NCI-H1694 (cell line): ENCODE measurements around the gene URGCP.
"Not testable (repeated sequence)": the region's sequence is repeated elsewhere in the genome, so short reads cannot be mapped to it uniquely, and the experiment has no call there.

Experiments used
- DNase-seq: peaks from one replicate; lab custom pipeline; 2025; lab: John Stamatoyannopoulos, UW

The URGCP gene

DNA sequence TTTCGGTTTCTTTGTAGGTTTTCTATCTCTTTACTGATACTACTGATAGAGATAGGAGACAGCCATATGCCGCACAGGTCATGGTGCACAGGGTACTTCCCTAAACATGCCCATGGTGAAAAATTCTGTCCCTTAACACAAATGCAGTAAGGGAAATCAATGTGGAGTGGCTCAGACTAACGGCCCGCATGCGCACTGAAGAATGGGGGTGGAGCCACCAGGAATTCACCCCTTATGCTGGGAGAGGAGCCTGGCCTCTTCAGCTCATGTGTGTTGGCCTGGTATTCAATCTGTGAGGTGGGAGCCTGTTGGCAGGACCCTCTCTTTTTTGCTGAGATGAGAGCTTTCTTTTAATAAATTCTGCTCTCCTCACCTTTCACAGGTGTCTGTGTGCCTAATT lies 8.4 kb upstream of the URGCP start:
- DNase-seq, result no peak

DNA sequence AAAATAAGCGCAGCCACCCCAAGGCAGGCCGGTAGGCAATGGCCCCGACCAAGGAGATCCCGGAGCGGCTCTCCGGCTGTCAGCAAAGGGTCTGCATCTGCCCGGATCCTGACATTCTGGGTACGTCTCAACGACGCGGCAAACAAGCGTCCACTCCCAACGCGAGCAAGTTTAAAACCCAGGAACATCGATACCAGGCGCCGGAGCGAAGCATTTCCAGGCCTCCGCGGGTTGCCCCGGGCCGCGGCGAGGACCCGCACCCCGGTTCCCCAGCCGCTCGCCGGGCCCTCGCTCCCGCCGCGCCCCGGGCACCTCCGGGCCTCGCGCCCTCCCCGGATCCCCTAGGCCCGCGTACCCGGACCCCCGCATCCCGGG lies 453 bp downstream of the URGCP start:
- no peak for DNase-seq

DNA sequence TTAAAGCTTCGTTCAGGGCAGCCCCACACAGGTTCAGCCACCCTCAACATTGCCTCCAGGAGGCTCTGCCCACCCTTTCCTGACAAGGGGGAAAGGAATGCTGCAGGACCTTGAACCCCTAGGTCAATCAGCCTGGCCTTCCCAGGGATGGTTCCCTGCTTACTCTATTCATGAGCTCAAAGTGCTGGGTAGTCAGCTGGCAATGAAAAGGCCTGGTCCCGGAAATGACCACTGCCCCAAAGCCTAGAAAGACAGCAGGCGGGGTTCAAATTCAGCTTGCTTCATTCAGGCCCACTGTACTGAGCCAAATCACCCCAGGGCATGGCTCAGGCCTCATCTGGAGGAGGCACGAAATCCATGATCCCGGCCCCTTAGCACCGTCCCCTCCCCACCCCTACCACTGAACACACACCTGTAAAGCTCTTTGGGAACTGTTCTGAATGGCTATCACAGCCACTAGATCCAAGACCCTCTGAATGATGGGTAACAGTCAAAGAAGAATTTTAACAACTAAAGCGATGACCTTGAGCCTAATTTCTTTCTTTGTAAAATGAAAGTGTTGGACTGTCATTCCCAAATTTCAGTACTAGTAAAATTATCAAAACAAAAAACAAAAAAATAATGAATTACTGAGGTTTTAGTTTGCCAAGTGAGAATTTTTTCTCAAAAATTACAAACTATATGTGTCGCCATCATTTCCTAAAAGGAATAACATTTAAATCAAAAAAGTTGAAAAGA lies 1.0 kb downstream of the URGCP start:
- DNase-seq, result no peak

DNA sequence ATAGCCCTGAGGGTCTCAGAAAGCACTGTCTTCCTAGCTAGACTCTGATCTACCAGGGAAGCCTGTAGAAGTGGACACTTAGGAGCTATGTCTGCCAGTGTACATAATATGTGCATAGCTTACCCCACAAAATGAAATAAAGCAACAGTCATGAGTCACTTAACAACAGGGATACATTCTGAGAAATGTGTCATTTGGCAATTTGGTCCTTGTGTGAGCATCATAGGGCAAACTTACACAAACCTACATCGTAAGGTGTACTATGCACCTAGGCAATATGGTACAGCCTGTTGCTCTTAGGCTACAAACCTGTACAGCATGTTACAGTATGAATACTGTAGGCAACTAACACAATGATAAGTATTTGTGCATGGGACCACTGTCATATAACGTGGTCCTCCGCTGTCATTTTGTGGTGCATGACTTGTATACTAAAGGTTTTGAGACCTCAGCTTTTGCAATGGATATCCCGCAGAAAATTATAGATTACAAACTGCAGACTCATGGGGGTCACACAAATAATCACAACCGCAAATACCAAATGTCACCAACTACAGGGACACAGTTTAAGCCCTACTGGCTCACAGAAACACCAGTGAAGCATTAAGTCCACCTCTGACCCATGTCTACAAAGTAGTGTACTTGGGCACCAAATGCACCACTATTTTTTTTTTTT lies 1.7 kb downstream of the URGCP start:
- no peak for DNase-seq

DNA sequence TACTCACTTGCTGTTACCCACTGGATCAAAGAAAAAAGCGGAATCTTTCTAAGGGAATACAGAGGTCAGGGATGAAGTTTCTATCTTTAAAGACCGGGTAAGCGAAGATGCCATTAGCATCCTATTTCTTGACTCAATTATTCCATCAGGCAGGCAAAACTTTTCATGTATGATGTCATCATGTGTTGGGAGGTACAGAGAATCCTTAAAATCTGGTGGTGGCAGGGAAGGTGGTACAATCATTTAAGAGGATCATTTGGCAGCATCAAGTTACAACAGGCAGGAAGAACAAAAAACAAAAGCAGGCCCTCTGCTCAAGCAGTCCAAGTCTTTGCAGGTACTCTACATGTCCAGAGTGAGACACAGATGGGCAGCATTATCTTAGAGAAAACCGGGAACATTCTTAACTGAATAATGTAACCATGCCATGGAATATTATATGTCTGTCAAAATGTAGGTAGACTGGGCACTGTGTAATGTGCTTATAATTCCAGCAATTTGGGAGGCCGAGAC lies 3.8 kb downstream of the URGCP start:
- DNase-seq, result no peak

DNA sequence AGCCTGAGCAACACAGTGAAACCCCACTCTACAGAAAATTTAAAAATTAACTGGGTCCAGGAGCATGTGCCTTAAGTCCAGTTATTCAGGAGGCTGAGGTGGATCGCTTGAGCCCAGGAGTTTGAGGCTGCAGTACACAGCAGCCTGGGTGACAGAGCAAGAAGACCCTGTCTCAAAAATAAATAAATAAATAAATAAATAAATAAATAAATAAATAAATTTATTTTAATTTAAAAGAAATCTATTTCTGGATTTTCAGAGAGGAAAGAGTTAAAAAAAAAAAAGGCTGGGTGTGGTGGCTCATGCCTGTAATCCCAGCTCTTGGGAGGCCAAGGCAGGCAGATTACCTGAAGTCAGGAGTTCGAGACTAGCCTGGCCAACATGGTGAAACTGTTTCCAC lies 7.8 kb downstream of the URGCP start:
- not testable (repeated sequence) for DNase-seq

DNA sequence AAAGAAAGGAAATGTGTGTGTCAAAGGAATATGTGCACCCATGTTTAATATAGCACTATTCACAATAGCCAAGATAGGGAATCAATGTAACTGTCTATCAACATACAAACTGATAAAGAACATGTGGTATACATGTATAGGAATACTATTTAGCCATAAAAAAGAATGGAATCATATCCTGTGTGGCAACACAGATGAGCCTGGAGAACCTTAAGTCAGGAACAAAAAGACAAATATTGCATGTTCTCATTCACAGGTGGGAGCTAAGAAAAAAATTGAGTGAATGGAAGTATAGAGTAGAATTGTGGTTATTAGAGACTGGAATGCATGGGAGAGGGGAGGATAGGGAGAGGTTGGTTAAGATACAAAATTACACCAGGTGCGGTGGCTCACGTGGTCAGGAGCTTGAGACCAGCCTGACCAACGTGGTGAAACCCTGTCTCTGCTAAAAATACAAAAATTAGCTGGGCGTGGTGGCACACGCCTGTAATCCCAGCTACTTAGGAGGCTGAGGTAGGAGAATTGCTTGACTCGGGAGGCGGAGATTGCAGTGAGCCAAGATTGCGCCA lies 10.5 kb downstream of the URGCP start:
- no peak for DNase-seq

DNA sequence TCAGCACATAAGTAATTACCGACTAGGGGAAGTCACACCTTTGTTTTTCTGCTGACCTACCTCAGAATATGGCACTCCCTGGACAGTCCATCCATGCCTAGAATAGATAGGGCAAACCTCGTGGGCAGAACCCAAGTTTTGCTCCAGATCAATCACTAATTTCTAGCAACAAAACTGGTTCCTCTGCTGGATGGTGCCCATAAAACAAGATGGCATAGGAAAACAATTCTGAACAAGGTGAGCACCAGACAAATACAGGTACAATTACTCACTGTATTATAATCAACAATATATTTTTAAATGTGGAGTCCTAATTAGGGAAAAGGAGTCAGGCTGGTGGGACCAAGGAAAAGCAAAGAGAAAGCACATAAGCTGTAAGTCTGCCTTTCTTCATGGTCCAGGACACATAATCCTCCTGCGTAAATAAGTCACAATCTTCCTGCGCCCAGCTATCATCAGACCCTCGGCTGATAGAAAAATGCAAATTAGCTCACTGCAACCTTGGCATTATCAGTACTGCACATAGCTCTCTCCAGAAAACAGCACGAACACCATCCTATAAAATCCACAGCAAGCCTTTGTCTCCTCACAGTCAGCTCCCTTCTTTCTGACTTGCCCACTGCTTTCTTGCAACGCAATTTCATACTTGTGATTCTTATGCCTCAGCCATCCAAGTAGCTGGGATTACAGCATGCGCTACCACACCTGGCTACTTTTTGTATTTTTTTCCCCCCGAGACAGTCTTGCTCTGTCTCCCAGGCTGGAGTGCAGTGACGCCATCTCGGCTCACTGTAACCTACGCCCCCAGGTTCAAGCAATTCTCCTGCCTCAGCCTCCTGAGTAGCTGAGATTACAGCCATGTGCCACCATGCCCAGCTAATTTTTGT lies 15.1 kb downstream of the URGCP start:
- no peak for DNase-seq

DNA sequence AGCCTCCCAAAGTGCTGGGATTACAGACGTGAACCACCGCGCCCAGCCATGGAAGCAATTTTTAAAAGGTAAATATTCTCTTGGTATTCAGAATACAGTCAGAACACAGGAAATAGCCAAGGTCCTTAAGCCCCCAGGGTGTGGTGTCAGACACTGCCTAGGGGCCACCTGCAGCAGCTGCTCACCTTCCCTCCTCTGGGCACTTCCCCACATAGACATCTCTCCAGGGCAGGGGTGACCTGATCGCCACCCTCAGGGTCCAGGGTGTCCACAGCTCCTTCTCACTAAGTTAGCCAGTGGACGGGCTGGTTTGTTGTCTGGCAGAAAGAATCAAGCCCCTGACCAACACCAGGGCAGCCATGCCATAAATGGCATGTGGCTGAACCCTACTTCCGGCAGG lies 15.9 kb downstream of the URGCP start:
- DNase-seq, result no peak

DNA sequence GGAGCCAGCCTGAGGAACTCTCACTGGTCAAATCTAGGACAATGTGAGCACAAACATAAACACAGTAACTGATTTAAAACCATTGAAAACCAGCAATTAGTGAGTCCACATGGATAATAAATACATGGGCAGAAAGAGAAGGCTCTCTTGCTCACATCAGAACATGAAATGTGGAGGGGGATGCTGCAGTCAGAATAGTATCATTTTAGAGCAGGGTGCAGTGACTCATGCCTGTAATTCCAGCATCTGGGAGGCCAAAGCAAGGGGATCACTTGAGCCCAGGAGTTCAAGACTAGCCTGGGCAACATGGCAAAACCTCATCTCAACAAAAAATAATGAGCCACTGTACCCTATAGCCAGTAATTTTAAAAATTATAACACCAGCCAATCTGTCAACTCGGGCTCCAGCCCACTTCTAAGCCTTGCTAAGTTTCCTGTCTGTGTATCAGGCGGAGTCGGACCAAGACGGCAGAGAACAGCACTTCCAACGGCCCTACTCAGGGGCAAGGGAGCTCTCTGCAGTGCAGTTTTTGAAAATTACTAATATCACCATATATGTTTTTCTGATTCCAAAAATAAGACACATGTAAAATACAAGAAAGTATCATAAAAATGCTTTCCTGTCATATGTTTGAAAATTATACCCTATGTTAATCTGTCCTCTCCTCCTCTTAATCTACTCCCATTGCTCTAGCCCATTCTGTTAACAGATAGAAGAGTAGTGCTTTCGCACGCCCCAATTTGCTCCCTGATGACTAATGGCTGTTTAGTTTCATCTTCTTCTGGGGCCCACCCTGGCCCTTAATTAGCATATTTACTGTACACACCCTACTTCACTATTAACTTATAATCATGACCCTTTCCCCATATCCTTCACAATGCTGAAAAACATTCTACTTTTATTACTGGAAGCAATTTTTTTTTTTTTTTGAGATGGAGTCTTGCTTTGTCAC lies 17.1 kb downstream of the URGCP start:
- no peak for DNase-seq

DNA sequence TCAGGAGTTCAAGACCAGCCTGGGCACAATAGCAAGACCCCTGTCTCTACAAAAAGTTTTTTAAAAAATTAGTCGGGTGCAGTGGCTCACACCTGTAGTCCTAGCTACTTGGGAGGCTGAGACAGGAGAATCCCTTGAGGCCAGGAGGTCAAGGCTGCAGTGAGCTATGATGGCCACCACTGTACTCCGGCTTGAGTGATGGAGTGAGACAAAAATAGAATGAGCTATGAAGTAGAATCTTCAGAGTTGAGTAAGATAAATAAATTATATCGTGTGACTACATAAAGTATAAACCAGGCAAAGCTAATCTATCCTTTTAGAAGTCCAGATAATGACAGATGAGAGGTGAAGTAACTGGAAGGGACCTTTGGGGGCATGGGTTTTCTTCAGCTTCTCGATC lies 21.8 kb downstream of the URGCP start:
- no peak for DNase-seq

DNA sequence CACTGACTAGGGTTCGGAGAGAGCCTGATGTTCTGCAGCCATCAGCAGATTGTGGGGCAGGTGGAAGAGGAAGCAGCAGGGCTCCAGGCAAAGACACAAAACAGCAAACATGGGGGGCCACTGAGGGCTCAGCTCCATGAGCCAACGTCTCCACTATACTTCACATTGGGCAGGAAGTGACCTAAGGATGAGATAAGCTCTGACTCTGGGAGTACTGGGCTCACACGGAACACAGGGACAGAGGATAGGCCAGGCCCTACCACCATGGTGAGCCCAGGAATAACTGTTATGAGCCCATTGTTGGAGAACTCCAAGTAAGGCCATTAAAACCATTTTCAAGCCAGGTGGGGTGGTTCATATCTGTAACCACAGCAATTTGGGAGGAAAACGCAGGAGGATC lies 22.2 kb downstream of the URGCP start:
- DNase-seq, result no peak

DNA sequence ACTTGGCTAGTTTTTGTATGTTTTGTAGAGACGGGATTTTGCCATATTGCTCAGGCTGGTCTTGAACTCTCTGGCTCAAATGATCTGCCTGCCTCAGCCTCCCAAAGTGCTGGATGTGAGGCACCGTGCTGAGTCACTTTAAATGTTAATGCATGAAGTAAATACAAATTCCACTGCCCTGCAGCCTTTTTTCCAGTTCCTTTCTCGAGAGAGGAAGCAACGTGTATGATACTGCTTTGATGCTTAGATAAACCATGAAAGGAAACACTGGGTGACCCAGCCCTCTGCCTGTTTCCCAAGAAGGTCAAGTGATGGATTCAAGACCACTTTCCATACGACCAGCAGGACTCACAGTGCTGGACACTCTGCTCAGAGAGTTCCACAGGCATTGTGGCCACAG lies 25.8 kb downstream of the URGCP start:
- no peak for DNase-seq

DNA sequence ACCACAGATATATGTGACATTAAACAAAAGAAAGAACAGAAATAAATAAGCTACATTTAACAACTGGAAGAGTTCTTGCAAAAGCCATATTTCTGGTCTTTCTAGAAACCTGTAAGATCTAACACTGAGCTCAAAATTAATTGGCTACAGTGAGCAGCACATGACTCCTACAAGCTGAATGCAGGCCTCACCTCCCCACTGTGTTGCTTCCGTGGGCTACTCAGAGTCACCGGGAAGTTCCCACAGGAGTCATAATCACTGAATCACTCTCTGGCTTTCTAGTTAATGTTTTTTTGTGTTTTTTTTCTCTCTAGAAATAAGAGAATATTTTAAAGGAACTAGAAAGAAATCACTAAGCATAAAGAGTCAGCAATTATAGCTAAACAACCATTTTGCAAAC lies 26.9 kb downstream of the URGCP start:
- no peak for DNase-seq

DNA sequence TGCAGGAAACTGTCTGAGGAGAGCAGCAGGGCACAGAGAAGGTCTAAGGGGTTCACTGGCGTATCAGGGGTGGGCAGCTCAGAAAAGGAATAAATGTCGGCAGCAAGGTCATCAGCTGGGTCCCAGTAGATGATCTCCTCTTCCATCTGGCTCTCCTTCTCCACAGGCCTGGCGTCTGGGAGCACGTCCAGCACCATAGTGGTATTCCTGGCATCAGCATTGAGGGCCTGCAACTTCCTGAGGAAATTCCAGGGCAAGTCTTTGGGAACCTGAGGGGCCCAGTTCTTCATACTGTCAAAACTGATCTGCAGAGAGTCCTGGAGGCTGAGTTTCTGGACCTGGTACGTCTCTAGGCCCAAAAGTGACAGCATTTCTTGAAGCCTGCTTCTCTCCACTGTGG lies 27.5 kb downstream of the URGCP start:
- no peak for DNase-seq

DNA sequence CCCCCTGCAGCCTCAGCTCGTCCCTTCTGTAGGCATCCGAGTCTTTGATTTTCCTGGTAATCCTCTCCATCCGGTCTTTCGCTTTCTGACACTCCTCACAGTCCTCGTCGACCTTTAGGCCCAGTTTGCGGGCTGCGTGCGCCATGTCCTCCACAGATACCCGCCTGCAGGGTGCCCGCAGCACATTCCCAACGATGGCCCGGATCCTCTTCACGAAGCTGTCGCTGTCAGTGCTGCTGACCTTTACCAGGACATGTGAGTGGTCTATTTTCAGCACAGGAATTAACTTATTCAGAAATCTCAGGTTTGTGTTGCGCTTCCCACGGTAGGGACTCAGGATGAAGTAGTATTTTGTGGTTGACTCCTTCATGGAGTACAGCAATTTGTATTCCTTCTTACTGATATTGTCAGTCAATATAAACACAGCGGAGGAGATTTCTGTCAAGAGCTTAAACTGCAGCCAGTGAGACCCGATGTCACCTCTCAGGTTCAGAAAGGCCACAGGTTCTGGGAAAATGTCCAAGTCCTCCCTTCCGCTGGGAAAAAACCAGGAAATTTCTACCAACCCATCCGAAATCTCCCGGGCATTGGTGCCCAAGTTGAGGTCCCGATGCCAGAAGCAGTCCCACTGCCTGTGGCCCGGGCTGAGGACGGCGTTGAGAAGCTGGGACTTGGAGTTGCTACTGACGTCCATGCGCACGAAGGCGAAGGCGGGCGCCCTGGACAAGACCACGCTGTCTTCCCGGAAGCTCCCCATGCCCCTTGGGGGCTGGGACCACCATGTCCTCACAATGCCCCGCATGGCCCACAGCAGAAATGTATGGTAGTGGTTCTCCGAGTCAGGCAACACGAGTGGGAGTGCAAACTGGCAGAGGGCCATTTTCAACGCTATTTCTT lies 28.2 kb downstream of the URGCP start:
- DNase-seq, result no peak

DNA sequence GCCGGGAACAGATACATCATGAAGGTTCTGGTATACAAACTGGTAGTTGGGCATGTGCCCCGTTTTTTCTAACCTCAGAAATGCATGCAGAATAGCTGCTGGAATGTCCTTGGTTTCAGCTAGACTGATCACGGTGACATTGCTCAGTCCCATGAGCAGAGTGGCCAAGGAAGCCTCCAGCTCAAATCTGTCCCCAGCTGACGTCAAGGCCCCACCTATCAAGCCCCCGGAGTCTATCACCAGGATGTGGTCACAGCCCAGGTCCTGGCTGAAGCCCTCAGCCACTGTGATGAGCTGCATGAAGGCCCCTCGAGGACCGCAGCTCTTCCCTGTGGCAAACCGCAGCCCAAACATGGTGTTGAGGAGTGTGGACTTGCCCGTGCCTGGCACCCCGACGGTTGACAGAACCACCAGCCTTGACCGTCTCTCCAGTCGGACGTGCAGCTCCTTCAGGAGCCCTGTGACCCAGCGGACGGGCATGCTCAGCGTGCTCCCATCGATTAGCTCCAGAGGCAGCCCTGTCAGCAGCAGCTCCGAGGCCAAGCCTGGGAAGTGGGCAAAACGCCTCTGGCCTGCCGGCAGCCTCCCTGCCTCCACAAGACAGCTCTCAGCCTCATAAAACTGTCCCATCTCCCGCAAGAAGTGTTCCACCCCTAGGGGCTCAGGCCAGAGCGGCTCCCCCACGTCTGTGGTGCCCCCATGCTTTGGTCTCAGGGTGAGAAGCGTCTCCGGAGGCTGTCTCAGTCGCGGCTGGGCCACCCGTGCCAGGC lies 29.2 kb downstream of the URGCP start:
- no peak for DNase-seq

DNA sequence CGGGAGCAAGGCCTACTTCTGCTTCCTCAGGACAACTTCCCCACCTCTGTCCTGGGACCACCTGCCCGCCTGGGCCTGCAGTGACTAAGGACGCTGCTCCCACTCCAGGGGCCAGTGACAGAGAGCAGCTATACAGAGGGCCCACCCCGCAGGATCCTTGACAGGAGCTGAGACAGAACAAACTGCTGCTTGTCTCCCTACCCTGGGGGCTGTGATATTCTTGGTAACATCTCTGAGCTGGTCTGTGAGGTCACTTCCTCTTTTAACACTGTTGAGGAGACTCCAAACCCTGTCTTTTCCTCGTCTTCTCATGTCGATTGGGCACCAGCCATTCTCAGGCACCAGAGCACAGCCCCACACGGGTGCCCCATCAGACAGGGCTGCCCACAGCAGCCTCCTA lies 30.2 kb downstream of the URGCP start:
- no peak for DNase-seq

DNA sequence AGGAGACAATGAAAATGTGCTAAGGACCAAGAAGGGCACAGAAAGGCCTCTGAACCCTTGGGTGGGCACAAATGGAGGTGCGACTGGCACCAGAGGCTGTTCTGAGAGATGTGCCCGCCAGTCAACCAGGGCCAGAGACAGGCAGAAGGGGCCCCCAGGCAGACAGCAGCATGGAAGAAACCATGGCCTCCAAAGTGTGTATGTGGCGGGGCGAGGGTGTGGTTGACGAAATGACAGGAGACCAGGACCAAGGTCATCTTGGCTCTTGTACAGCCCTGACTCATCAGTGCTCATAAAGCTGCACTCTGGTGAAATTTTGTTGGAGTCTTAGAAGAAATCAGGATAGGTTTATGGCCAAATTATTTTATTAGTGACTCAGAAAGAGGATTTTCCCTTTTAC lies 33.1 kb downstream of the URGCP start:
- DNase-seq, result no peak
